T-helper 22 cell (primary cell): ENCODE data around the gene APAF1.

ENCODE experiments used
- DNase-seq: peaks from one replicate; pipeline ENCODE4 v3.0.0-alpha.2; 2020; ENCODE audit warnings: low read depth

APAF1 gene

DNA sequence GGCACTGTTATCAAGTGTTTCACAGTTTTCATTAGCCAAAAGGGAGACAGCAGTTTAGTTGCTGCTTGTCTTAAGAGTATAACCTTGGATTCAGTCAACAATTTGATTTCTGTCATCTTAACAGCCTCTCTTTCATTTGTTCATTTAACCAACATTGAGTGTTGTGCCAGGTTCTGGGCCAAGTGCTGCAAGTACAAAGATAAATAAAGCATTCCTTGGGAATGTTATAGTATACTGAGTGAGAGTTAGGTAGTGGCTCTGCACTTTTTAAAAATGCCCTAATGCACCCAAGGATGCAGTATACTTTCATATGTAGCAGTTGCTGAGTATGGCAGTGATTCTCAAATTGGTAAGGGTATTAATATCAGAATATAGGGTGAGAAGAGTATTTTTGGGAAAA, 15.4 kb downstream of the APAF1 start:
- no peak for DNase-seq

DNA sequence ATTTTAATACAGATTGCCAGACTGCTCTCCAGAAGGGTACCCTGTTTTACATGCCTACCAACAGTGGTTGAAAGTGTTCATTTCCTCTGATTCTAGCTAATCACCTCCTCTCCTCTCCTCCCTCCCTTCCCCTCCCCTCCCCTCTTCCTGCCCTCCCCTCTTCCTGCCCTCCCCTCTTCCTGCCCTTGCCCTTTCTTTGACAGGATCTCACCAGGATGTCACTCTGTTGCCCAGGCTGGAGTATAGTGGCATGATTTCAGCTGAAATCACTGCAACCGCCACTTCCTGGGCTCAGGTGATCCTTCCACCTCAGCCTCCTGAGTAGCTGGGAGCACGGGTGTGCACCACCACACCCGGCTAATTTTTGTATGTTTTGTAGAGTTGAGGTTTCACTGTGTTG, 24.7 kb downstream of the APAF1 start:
- no peak for DNase-seq

DNA sequence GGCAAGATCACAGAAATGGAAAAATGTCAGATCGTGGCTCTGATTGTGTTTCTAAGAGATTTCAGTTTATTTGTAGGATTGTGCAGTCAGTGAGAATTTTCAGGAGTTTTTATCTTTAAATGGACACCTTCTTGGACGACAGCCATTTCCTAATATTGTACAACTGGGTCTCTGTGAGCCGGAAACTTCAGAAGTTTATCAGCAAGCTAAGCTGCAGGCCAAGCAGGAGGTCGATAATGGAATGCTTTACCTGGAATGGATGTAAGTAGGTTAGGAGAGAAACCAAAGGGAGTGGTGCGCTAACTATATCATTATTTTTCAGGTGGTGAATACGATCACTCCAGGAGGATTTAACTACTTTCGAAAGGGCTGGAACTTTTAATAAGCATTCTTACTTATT, 26.4 kb downstream of the APAF1 start:
- DNase-seq: no peak

DNA sequence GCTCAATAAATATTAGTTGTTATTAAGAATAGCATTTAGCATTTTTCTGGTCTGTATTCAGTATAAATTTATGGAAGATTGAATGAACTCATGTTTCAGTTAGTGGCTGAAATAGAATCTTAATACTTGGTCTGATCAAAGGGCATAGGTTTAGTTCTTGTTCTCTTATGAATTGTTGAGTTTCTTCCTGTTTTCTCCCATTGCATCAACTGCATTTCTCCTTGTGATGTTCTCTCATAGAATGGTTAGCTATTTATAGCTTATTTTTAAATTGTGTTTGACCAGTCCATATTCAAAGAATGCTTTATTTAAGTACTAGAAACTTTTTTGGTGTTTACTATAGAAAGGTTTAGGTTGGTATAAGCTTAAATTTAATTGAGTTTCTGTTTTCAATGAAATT, 29.8 kb downstream of the APAF1 start:
- no peak for DNase-seq

DNA sequence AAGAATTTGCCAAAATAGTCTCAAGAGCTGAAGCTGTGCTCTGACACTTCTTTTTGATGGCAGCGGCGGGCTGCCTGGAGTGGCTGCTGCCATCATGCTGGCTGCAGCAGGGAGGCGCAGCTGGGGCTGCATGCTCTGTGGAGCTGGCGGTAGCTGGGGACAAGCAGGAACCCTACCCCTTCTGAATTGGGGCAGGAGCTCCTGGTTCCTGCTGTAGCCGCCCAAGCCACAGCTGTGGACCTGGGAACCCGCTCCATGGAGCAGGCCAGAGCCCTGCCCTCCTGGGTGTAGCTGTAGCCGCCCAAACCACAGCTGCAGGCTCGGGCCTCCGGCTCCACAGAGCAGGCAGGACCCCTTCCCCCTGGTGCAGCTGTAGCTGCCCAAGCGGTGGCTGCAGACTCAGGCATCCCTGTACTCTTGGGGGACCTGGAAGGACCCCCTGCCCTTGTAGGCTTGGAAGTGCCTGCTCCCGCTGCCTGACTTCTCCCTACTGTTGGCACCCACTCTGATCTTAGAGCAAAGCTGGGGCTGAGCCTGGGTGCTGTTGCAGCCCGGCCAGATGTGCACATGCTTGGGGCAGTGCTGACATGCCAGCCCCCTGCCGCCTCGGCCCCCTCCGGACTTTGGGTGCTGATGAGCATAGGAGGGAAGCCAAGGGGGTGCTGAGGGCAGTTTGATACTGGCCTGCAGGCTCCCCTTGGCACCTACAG, 33.3 kb downstream of the APAF1 start:
- DNase-seq: no peak

DNA sequence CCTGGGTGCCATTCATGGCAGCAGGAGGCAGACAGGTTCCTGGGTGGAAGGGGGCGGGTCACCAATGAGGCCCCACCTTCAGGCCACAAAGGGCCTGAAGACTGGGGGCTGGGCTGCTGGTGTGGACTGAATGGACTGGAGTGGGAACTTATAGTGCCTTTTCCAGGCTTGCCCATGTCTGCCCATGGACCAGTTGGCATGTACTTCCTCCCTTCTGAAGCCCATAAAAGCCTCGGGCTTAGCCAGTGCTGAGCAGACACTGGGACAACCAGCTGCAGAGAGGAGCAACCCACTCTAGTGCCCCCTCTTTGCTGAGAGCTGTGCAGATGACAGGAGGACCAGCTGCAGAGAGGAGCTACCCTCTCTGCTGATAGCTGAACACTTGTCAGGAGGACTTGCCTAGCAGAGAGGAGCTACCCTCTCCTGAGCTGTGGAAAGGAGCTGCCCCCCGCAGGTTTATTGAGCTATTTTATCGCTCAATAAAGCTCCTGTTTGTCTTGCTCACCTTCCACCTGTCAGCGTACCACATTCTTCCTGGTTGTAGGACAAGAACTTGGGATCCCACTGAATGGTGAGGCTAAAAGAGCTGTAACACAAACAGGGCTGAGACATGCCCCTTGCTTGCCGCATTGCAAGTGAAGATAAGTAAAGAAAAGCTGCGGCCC, 34.0 kb downstream of the APAF1 start:
- DNase-seq: no peak

DNA sequence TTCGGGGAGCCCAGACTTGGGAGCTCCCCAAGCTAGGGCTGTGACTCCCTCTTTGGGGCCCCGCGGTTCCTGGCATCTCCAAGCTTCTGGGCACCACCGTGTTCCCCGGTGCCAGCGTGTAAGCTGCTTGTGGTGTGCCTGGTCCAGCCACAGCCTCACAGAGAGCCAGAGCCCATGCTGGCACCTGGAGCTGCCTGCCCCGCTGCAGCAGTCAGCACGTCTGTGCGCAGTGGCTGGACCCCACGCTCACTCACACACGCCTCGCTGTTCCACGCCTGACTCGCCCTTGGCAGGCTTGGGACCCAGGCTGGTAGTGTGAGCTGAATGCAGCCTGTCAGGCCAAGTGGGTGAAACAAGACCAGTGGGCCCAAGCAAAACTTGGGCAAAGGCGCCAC, 34.5 kb downstream of the APAF1 start:
- no peak for DNase-seq

DNA sequence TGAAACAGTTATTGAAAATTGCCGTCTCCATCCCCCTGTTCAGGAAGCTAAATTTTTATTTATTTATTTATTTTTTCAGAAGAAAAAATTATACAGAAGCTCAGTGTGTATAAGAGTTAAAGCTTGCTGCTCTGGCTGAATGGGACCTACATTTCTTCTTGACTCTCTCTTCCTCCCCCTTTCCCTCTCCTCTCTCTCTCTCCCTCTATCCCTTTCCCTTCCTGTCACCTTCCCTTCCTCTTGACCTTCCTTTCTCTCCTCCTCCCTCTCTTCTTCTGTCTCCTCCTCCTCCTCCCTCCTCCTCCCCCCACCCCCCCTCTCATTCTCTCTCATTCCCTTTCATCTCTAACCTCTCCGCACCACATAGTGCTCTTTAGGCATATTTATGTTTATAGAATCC, 39.1 kb downstream of the APAF1 start:
- DNase-seq: no peak

DNA sequence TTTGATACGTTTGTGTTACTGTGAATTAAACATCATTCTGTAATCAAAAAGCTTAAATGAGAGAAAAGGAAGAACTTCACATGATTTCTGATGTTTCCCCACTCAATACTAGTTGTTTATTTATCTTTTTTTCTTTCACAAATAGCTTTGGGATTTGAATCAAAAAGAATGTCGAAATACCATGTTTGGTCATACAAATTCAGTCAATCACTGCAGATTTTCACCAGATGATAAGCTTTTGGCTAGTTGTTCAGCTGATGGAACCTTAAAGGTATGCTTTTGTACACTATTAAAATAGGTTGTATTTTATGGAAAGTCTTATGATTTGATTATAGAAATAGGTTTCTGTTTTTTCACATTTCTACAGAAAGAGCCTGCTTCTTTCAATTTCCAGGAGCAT, 41.5 kb downstream of the APAF1 start:
- DNase-seq: no peak

DNA sequence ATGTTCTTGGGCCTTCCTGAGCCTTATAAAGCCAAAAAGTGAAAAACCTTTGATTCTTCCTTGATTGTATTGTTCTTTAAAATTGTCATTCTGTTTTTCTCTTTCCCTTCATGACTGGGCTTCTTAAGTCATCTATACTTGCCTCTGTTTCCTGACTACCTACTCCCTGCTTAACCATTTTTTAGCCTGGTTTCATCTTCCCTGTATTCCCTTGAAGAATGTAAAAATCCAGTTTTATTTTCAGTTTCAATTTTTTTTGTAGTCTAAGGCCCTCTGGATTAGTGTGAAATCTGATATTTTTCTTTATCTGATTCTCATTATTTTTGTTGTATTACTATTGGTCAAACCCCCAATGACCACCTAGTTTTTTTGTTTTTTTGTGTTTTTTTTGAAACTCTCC, 46.3 kb downstream of the APAF1 start:
- no peak for DNase-seq

DNA sequence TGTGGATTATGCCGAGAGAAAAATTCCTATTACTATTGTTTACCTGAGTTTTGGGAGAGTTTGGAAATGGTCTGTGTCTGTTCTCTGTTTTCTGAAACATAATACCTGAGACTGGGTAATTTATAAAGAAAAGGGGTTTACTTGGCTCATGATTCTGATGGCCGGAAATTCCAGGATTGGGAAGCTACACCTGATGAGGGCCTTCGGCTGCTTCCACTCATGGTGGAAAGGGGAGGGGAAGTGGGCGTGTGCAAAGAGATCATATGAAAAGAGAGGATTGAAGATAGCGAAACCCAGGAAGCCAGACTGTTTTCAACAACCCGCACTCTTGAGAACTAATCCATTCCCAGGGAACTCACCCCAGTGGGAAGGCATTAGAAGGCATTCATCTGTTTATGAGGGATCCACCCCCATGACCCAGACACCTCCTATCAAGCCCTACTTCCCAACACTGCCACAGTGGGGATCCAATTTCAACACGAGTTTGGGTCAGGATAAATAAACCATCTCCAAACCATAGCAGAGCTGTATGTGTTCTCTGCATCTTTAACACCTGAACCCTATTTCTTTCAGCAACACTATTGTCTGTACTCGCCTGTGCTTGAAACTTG, 51.1 kb downstream of the APAF1 start:
- DNase-seq: no peak

DNA sequence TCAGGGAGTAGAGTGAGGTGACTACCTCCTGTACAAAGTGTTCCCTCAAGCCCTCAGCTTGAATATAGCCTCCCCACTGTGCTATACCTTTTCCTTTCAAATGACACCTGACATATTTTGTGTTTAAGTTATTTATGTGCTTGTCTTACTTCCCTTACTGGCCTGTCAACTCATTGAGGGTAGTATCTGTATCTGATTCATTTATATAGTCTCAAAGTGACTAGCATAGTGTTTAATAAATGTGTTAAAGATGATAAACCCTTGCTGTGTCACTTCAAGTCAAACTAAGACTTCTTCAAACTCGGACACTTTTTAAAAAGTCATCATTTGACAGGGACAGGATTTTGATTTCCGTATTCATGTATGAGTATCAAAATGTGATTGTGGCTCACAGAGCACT, 52.1 kb downstream of the APAF1 start:
- DNase-seq: no peak

DNA sequence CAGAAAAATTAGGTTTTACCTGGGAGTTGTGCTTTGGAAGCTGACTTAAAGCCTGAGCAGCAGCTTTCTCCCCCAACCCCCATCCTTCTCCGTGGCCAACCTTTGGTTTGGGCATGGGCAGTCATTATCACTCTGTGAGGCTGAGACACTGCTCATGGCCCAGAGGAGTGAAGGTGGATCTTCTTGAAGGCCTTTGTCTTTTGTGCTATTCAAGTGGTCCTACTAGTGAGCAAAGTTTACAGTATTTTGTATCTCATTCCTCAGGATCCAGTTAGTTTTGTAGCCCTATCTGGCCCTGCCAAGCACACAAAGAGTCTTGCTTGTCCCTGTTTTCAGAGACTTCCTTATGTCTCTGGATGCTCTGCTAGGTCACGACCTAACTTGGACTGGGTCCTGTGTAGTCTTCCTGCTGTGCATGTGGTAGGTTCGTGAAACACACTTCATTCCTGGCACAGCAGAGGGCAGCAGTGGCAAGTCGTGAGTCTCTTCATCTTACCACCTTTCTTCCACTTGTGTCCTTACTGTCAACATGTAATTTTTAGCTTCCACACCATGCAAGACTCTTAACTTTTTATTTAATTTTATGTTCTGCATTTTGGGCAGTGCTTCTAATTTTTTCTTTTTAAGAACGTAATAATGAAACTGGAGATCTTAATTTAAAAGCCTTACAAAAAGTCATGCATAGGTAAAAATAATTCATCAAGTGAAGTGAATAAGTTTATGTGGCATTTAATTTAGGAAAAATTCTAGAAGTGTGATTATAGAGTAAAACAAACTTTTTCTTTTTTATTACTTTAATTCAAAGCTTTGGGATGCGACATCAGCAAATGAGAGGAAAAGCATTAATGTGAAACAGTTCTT, 53.7 kb downstream of the APAF1 start:
- no peak for DNase-seq

DNA sequence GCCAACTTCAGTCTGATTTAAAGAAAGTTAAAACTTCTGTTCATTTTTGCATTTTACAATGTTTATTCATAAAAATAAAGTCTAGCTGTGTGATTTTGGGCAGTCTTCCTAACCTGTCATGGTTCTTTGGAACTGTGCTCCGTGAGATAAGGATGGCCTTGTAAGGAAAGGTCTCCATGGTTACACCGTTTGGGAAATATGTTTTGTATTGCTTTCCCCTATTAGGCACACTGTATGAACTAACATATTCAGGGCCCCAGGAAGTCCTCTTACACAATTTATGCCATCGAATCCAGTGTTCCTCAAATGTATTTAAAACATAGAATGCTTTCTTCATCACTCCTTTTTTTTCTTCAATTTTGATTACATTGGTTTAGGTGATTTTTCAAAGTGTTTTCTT, 54.5 kb downstream of the APAF1 start:
- no peak for DNase-seq

DNA sequence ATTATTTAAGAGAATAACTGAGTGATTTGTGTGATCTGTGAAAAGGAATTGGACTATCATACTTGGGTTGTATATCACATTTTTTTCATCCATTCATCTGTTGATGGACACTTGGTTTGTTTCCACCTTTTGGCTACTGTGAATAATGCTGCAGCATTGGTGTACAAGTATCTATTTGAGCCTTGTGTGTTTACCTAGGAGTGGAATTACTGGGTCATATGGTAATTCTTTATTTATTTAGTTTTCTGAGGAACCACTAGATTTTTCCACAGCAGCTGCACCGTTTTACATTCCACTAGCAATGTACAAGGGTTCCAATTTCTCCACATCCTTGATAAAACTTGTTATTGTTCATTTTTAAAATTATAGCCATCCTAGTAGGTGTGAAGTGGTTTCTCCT, 56.1 kb downstream of the APAF1 start:
- DNase-seq: no peak

DNA sequence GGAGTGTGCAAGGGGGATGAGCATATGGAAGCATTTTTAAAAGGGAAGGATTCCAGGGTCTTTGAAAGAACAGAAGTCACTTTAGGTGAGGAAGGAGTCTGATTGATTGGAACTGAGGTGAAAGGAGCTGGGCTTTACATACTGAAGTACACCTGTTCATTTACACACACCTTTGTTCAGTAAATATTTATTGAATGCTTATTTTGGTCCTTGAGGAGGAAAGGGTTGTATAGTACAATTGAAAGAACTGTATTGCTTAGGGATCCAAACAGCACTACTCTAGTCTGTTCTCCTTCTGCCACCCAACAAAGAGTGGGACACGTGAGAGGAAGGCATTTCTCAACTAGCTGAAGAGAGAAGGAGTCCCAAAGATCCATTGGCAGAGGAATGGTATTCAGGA, 63.9 kb downstream of the APAF1 start:
- DNase-seq: no peak

DNA sequence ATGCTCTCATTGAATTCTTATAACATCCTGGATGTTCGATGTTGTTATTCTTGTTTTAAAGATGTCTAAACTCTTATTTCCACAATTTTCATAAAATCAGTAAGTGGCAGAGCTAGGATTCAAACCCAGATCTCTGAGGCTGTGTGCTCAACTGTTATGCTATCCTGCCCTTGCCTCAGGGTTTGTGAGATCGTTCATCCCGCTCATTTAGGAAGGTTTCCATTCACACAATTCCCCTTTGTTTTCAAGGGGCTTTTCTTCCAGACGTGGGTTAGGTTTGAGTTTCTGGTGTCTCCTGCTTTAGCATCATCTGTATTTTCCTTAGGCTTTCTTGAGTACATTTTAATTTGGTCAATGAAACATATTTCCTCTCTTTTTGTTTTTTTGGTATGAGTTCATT, 69.3 kb downstream of the APAF1 start:
- no peak for DNase-seq

DNA sequence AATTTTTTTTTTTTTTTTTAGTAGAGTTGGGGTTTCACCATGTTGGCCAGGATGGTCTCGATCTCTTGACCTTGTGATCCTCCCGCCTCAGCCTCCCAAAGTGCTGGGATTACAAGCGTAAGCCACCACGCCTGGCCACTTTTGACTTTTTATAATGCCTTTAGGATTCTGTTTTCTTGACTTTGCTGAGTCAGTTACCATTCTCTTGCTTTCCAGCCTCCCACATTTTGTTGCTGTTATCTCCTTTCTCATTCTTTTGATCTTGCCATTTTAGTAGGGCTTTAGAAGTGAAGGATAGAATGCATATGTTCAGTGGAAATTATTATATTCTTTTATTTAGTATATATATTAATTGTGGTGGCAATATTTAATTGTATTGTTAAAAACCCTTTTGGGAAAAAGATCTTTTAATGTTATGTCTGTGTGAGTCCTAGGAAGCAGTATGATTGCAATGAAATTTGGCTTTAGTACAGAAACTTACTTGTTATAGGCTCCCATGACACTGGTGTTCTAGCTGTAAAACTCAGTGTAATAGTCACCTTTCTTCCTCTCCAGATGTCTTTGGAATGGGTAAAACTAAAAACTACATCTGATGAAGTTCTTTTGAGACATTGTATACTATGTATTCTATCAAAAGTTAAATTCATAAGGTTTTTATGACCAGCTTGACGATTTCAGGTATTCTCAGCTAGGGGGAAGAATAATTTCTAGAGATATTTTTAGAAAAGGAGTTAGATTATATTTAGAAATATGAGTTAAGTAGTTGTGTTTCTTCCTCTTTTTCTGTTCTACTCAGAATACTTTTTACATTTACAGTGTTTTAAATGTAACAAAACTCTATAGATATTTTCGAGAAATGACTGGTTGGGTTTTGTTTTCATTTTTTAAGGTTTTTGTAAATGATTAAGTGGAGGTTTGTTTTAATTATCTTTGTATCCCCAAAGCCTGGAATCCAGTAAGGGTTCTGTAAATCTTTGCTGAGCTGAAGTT, 74.7 kb downstream of the APAF1 start:
- no peak for DNase-seq

DNA sequence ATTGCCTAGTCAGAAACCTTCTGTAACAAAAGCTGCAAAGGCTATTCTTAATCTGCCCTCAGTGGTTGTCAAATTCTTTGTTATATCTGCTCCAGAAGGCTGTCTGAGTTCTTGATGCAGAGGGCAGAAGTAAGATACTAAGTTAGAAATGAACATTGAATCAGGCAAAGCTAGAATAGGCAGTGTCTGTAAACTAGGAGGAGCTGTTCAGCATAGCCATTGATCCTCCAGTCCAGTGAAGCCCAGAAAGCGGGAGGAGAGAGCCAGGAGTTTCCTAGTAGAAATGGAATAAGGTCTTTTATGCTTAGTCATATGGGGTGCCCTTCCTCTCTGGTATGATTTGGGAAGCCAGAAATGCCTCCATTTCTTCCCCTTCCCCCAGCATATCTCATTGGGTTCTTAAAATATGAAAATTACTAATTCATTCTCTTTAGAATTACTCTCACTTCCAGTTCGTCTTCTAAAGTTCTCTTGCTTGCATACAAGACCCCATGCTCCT, 76.2 kb downstream of the APAF1 start:
- DNase-seq: no peak

DNA sequence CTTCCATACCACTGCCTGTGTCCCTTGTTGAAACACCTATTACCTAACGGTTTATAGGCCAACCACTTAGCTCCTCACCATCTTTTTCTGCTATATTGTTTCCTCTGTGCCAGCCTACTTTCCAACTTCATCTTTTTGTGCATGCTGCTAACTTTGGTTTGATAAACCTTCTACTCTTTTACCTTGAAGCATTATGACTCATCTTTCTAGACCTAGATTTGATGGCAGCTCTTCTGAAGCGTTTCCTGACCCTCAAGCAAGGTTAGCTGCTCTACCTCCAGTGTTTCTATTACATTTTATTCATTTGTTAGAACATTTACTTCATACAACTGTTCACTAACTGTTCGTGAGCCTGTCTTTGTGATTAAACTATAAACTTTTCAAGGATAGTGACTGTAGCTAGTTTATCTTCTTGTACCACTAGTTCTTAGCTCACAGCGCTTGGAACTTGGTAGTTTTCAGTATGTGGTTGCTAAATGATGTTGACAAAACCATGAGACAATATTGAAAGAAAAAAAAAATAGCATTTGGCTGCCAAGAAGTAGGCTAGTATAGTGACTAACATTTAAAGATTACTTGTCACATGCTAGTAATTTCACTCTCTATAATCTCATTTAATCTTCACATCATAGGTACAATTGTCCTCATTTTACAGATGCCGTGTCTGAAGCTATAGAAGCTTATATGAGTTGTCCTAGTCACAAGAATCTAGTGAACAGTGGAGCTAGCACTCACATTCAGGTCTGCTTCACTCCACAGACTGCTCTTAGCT, 79.5 kb downstream of the APAF1 start:
- DNase-seq: no peak
